ENCODE measurements around the gene SHISA6. TPM values are rescaled to one million over a fixed set of nuclear protein-coding genes. Genes with fewer than 3 reads are reported as not detected.
A peak's percentile ranks its signal among the peaks of the same experiment; 100 is the strongest.

The SHISA6 gene
- total RNA-seq, 1 experiment from 2014 or later: 40.0 TPM

- no peaks in the 10 kb centered on the region for H3K4me1 ChIP-seq (ENCODE audit: insufficient read depth, low read length, poor library complexity, severe bottlenecking)
- H3K27ac ChIP-seq (ENCODE audit: low read depth, low read length, poor library complexity, severe bottlenecking): no peak overlapping the region
- no peaks in the 10 kb centered on the region for H3K36me3 ChIP-seq (ENCODE audit: insufficient read depth, low read length, poor library complexity, severe bottlenecking)
- H3K9me3 ChIP-seq (ENCODE audit: low read depth, low read length, poor library complexity, severe bottlenecking): no peaks in the 10 kb centered on the region
- CTCF ChIA-PET: interaction anchor here (0.6 to 1.4 kb wide), 6 partner anchors 8 to 446 kb away, joined by 3 to 4 read pairs (median 3); no protein-coding TSS in a partner anchor
- intact Hi-C loops (cut with micrococcal nuclease; ENCODE audit: unreplicated experiment): loop anchor here (5.0 kb wide), 1 partner anchor 420 kb away; no protein-coding TSS in a partner anchor
- DNase-seq (ENCODE audit: low spot score): peak; percentile 70
- no peaks in the 10 kb centered on the region for H3K27me3 ChIP-seq (replicated peaks; ENCODE audit: insufficient read depth, low read depth, low read length, poor library complexity)
- no TSS peak for BruUV-seq (replicated peaks)
- TF ChIP-seq CTCF (conservative IDR thresholded peaks at IDR 0.05; ENCODE audit: low read depth, low read length): peak; percentile 80
- TF ChIP-seq EZH2 (IDR thresholded peaks at IDR 0.05; ENCODE audit: borderline replicate concordance, low read depth, low read length, poor library complexity, severe bottlenecking): no peak
- no peak overlapping the region for H3K4me3 ChIP-seq (ENCODE audit: low read depth, low read length, poor library complexity, severe bottlenecking)
- POLR2A ChIA-PET (ENCODE audit: low non-redundant PET): no interaction called here
Observed at GRCh38 chr17:11296994-11297393, 56.0 kb downstream of the SHISA6 start.

DNA sequence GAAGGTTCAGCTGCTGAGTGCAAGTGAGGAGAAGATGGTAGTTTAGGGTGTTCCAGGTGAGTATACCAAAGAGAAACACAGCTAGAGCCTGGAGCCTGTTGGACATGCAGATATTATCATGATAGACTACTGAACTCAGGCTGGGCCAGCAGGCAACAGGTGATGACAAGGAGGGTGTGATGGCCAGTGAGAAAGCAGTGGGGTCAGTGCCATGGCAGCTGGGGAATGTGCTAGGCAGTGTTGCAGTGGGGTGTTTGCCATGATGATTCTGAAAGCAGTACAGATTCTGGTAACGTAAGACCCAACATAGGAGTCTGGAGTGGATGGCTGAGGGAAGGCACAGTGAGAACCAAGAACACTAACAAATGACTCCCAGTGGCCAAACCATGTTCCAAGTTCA is 57.4 kb downstream of the SHISA6 start:
- Histone ChIP-seq H3K4me1 (ENCODE audit: insufficient read depth, low read length, poor library complexity, severe bottlenecking) (no peaks in the 10 kb centered on the region), H3K27me3 (replicated peaks; ENCODE audit: insufficient read depth, low read depth, low read length, poor library complexity) (no peaks in the 10 kb centered on the region), H3K4me3 (ENCODE audit: low read depth, low read length, poor library complexity, severe bottlenecking) (no peak overlapping the region), H3K9me3 (ENCODE audit: low read depth, low read length, poor library complexity, severe bottlenecking) (no peaks in the 10 kb centered on the region), H3K27ac (ENCODE audit: low read depth, low read length, poor library complexity, severe bottlenecking) (peak overlapping the region; percentile 8), H3K36me3 (ENCODE audit: insufficient read depth, low read length, poor library complexity, severe bottlenecking) (no peaks in the 10 kb centered on the region)
- no TSS peak for BruUV-seq (replicated peaks)
- DNase-seq (ENCODE audit: low spot score): no peak
- intact Hi-C loops (cut with micrococcal nuclease; ENCODE audit: unreplicated experiment): loop anchor here (5.0 kb wide), 1 partner anchor 421 kb away; no protein-coding TSS in a partner anchor
- ChIA-PET CTCF (no interaction called here), POLR2A (ENCODE audit: low non-redundant PET) (no interaction called here)
- TF ChIP-seq EZH2 (IDR thresholded peaks at IDR 0.05; ENCODE audit: borderline replicate concordance, low read depth, low read length, poor library complexity, severe bottlenecking): no peak
- TF ChIP-seq CTCF (conservative IDR thresholded peaks at IDR 0.05; ENCODE audit: low read depth, low read length): no peak

- intact Hi-C loops (cut with micrococcal nuclease; ENCODE audit: unreplicated experiment): no loop called here
- ChIA-PET POLR2A (ENCODE audit: low non-redundant PET) (no interaction called here), CTCF (no interaction called here)
- no peaks in the 10 kb centered on the region for H3K36me3 ChIP-seq (ENCODE audit: insufficient read depth, low read length, poor library complexity, severe bottlenecking)
- no peak overlapping the region for H3K4me3 ChIP-seq (ENCODE audit: low read depth, low read length, poor library complexity, severe bottlenecking)
- H3K4me1 ChIP-seq (ENCODE audit: insufficient read depth, low read length, poor library complexity, severe bottlenecking): no peaks in the 10 kb centered on the region
- no peaks in the 10 kb centered on the region for H3K27me3 ChIP-seq (replicated peaks; ENCODE audit: insufficient read depth, low read depth, low read length, poor library complexity)
- no peaks in the 10 kb centered on the region for H3K9me3 ChIP-seq (ENCODE audit: low read depth, low read length, poor library complexity, severe bottlenecking)
- DNase-seq (ENCODE audit: low spot score): no peak
- BruUV-seq (replicated peaks): no TSS peak
- TF ChIP-seq CTCF (conservative IDR thresholded peaks at IDR 0.05; ENCODE audit: low read depth, low read length) (no peak), EZH2 (IDR thresholded peaks at IDR 0.05; ENCODE audit: borderline replicate concordance, low read depth, low read length, poor library complexity, severe bottlenecking) (no peak)
- H3K27ac ChIP-seq (ENCODE audit: low read depth, low read length, poor library complexity, severe bottlenecking): no peak overlapping the region
Observed at GRCh38 chr17:11300201-11300600, 59.2 kb downstream of the SHISA6 start.

All from A673 (cell line).